Skeletal muscle satellite cell (primary cell): ENCODE results near the gene KBTBD6. TPM values are rescaled to one million over a fixed set of nuclear protein-coding genes. Genes with fewer than 3 reads are reported as not detected.

Experiments used
- H3K27me3 ChIP-seq: 2 replicates; pipeline ENCODE4 v1.7.0; 2013; ENCODE audit warnings: low read length; ENCODE audit not compliant: control insufficient read depth, insufficient read depth
- H3K36me3 ChIP-seq: 2 replicates; pipeline ENCODE4 v1.7.0; 2013; ENCODE audit warnings: mild to moderate bottlenecking, control low read depth, low read length; ENCODE audit not compliant: insufficient read depth
- H3K4me1 ChIP-seq: 2 replicates; pipeline ENCODE4 v1.7.0; 2013; ENCODE audit warnings: low read length; ENCODE audit not compliant: control insufficient read depth, insufficient read depth
- H3K4me2 ChIP-seq: 2 replicates; pipeline ENCODE4 v1.7.0; 2013; ENCODE audit warnings: mild to moderate bottlenecking, low read length
- H3K4me3 ChIP-seq: 2 replicates; pipeline ENCODE4 v1.7.0; 2013; ENCODE audit warnings: low read length
- H3K9ac ChIP-seq: 2 replicates; pipeline ENCODE4 v1.7.0; 2013; ENCODE audit warnings: mild to moderate bottlenecking, low read depth, low read length, moderate library complexity
- H3K9me3 ChIP-seq: replicated peaks from 2 replicates; pipeline ENCODE4 v1.7.0; 2013; ENCODE audit warnings: mild to moderate bottlenecking, control low read depth, low read length
- small RNA-seq: library from RNA; depleted of rRNA; stranded (forward); fragments of <200 nt; gene quantifications from one replicate; pipeline ENCODE3, GENCODE V24; 2012

KBTBD6 gene

GRCh38 chr13:41085961-41086585 is 46.5 kb downstream of the KBTBD6 start:
- H3K9me3 ChIP-seq, result no peaks in the 10 kb centered on the region
- H3K36me3 ChIP-seq, result peaks cover 30% of the 10 kb centered on the region
- H3K27me3 ChIP-seq, result no peaks in the 10 kb centered on the region
- no peaks in the 10 kb centered on the region for H3K4me1 ChIP-seq
- no peak overlapping the region for H3K4me2 ChIP-seq
- no peak overlapping the region for H3K9ac ChIP-seq
- H3K4me3 ChIP-seq, result no peak overlapping the region

GRCh38 chr13:41079725-41080124 is 52.9 kb downstream of the KBTBD6 start:
- Histone ChIP-seq H3K9me3 (no peaks in the 10 kb centered on the region), H3K4me2 (no peak overlapping the region), H3K9ac (no peak overlapping the region), H3K4me3 (no peak overlapping the region), H3K4me1 (no peaks in the 10 kb centered on the region), H3K27me3 (no peaks in the 10 kb centered on the region), H3K36me3 (peaks cover 65% of the 10 kb centered on the region)

Small RNA genes within 50 kb of the gene (small RNA-seq; reads per million reads assigned to genes)
- not detected for gene MIR3168
- gene RN7SL597P, result not detected
